IMR-90 (cell line): ENCODE data around the gene RALGPS1.

Source experiments
- BHLHE40 ChIP-seq: fragments of 150-350 bp; IDR thresholded peaks from 2 replicates; pipeline ENCODE4 v1.6.1; 2016; ENCODE audit warnings: mild to moderate bottlenecking, low read depth, low read length
- CHD1 ChIP-seq: IDR thresholded peaks from 2 replicates; pipeline ENCODE4 v1.6.1; 2012; ENCODE audit warnings: low read depth, low read length, improper control_type of control experiment
- FOS ChIP-seq: fragments of 150-350 bp; IDR thresholded peaks from 2 replicates; pipeline ENCODE4 v1.6.1; 2016; ENCODE audit warnings: low read depth, low read length
- MAFK ChIP-seq: IDR thresholded peaks from 2 replicates; pipeline ENCODE4 v1.6.1; 2012; ENCODE audit warnings: low read depth, low read length, improper control_type of control experiment
- MAZ ChIP-seq: IDR thresholded peaks from 2 replicates; pipeline ENCODE4 v1.6.1; 2012; ENCODE audit warnings: low read depth, mild to moderate bottlenecking, low read length, improper control_type of control experiment, moderate library complexity, borderline replicate concordance
- MXI1 ChIP-seq: IDR thresholded peaks from 2 replicates; pipeline ENCODE4 v1.6.1; 2012; ENCODE audit warnings: low read depth, mild to moderate bottlenecking, low read length, moderate library complexity, borderline replicate concordance
- POLR2A ChIP-seq: IDR thresholded peaks from 2 replicates; pipeline ENCODE4 v1.6.1; 2012; ENCODE audit warnings: mild to moderate bottlenecking, low read depth, low read length
- RAD21 ChIP-seq: IDR thresholded peaks from 2 replicates; pipeline ENCODE4 v1.6.1; 2012; ENCODE audit warnings: low read length, improper control_type of control experiment
- RCOR1 ChIP-seq: IDR thresholded peaks from 2 replicates; pipeline ENCODE4 v1.6.1; 2012; ENCODE audit warnings: mild to moderate bottlenecking, low read length, improper control_type of control experiment; ENCODE audit not compliant: insufficient replicate concordance
- RFX5 ChIP-seq: IDR thresholded peaks from 2 replicates; pipeline ENCODE4 v1.8.0; 2012; ENCODE audit warnings: low read depth, mild to moderate bottlenecking, low read length, moderate library complexity
- SMC3 ChIP-seq: fragments of 150-350 bp; IDR thresholded peaks from 2 replicates; pipeline ENCODE4 v1.6.1; 2016; ENCODE audit warnings: low read depth, mild to moderate bottlenecking, antibody characterized with exemption, low read length, moderate library complexity
- TF ChIP-seq, protein P1 (sequence below): conservative IDR thresholded peaks from 2 replicates; pipeline ENCODE4 v1.5.1; 2012; ENCODE audit warnings: mild to moderate bottlenecking, low read depth, low read length, improper control_type of control experiment

DNA sequence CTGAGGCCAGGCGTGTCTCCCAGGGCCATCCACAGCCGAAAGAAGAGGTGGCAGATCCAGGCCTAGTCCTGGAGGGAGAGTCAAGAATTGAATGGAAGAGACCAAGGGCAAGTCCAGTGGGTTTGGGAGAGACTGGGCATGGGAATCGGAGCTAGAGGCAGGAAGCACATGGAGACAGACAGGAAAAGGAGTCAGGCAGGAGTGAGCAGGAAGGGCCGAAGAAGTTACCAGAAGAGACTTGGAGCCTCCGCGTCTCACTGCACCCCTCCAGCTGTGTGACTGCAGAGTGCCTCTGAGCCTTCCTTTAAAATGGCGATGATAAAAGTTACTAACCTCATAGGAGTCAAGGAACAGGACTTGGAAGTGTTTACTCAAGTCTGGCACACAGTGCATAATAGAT lies 272.2 kb downstream of the RALGPS1 start:
- TF ChIP-seq, protein P1, sequence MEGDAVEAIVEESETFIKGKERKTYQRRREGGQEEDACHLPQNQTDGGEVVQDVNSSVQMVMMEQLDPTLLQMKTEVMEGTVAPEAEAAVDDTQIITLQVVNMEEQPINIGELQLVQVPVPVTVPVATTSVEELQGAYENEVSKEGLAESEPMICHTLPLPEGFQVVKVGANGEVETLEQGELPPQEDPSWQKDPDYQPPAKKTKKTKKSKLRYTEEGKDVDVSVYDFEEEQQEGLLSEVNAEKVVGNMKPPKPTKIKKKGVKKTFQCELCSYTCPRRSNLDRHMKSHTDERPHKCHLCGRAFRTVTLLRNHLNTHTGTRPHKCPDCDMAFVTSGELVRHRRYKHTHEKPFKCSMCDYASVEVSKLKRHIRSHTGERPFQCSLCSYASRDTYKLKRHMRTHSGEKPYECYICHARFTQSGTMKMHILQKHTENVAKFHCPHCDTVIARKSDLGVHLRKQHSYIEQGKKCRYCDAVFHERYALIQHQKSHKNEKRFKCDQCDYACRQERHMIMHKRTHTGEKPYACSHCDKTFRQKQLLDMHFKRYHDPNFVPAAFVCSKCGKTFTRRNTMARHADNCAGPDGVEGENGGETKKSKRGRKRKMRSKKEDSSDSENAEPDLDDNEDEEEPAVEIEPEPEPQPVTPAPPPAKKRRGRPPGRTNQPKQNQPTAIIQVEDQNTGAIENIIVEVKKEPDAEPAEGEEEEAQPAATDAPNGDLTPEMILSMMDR, result no peak
- TF ChIP-seq POLR2A (no peak), RCOR1 (no peak), MAZ (no peak), RAD21 (no peak), FOS (no peak), MAFK (no peak), MXI1 (no peak), BHLHE40 (no peak), SMC3 (no peak), RFX5 (no peak), CHD1 (no peak)
